NCI-H1105 (cell line): ENCODE data around the gene PAX7.

Experiments used
- DNase-seq: peaks from one replicate; lab custom pipeline; 2025; lab: John Stamatoyannopoulos, UW

The PAX7 gene

DNA sequence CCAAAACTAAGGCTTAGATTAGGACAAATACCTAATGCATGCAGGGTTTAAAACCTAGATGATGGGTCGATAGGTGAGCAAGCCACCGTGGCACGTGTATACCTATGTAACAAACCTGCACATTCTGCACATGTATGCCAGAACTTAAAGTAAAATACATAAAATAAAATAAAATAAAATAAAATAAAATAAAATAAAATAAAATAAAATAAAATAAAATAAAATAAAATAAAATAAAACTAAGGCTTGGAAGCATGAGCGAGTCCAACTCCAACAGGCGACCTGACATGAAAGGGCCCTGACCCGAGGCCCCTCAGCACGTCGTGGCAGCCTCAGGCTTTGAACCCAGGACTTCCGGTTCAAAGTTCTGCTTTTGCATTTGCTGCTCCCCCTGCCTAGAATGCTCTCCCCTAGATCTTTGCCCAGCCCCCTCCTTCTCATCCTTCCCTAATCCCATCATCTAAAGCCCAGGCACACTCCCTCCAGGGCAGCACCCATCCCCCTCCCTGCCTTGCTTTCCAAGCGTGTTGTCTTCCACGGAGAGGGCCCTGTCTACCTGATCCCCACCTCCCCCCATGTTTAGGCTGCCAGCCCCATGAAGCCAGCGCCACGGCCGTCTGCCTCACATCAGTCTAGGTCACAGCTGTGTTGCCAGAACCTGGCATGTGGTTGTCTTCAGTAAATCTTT, 164.5 kb downstream of the PAX7 start:
- DNase-seq = no peak

DNA sequence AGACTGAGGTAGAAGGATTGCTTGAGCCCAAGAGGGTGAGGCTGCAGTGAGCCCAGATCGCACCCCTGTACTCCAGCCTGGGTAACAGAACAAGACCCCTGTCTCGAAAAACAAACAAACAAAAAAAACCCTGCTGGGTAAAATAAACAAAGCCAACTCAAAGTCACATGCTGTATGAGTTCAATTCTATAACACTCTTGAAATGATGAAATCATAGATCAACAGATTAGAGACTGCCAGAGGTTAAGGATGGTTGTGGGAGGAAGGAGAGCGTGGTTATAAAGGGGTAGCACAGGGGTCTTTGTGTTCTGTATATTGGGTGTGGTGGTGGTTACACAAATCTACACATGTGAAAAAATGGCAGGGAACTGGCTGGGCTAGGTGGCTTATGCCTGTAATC, 166.3 kb downstream of the PAX7 start:
- no peak for DNase-seq
